GM23338 (cell line): ENCODE results near the gene SPTBN4. TPM values are rescaled to one million over a fixed set of nuclear protein-coding genes. Genes with fewer than 3 reads are reported as not detected.

Experiments used
- ATAC-seq: fragments of 200-7000 bp; cut with Tn5 transposase; 3 replicates; pipeline ENCODE4 v1.9.1; 2020
- DNase-seq: peaks from one replicate; pipeline ENCODE4 v3.0.0-alpha.2; 2015; ENCODE audit warnings: low spot score
- H2AFZ ChIP-seq: fragments of 200-600 bp; sonication (generic); 2 replicates; pipeline ENCODE4 v1.8.0; 2016; ENCODE audit warnings: antibody characterized with exemption, mild to moderate bottlenecking, moderate library complexity
- H3F3A ChIP-seq: fragments of 200-600 bp; sonication (generic); replicated peaks from 2 replicates; pipeline ENCODE4 v1.8.0; 2017; ENCODE audit warnings: antibody characterized with exemption, mixed run types, low read depth
- H3K27ac ChIP-seq: fragments of 200-600 bp; sonication (generic); 2 replicates; pipeline ENCODE4 v1.6.1; 2016; ENCODE audit warnings: low read depth
- H3K27me3 ChIP-seq: fragments of 200-600 bp; sonication (generic); 2 replicates; pipeline ENCODE4 v1.8.0; 2016; ENCODE audit warnings: mild to moderate bottlenecking, mixed run types, moderate library complexity; ENCODE audit not compliant: insufficient read depth
- H3K36me3 ChIP-seq: fragments of 200-600 bp; sonication (generic); 2 replicates; pipeline ENCODE4 v1.8.0; 2016; ENCODE audit warnings: mild to moderate bottlenecking; ENCODE audit not compliant: insufficient read depth
- H3K4me1 ChIP-seq: fragments of 200-600 bp; sonication (generic); 2 replicates; pipeline ENCODE4 v1.8.0; 2016; ENCODE audit warnings: mild to moderate bottlenecking, moderate library complexity; ENCODE audit not compliant: insufficient read depth
- H3K4me2 ChIP-seq: fragments of 200-600 bp; sonication (generic); 2 replicates; pipeline ENCODE4 v1.7.1; 2017; ENCODE audit warnings: mixed run types
- H3K4me3 ChIP-seq: fragments of 200-600 bp; sonication (generic); 2 replicates; pipeline ENCODE4 v1.6.1; 2016; ENCODE audit warnings: mixed run types
- H3K79me2 ChIP-seq: fragments of 200-600 bp; sonication (generic); replicated peaks from 2 replicates; pipeline ENCODE4 v1.8.0; 2017; ENCODE audit warnings: mild to moderate bottlenecking; ENCODE audit not compliant: insufficient read depth
- H3K9me2 ChIP-seq: fragments of 200-600 bp; sonication (generic); 2 replicates; pipeline ENCODE4 v1.8.0; 2017; ENCODE audit not compliant: insufficient read depth
- H4K20me1 ChIP-seq: fragments of 200-600 bp; sonication (generic); replicated peaks from 2 replicates; pipeline ENCODE4 v1.8.0; 2017; ENCODE audit warnings: mild to moderate bottlenecking; ENCODE audit not compliant: insufficient read depth
- H3K27ac Mint-ChIP-seq: 2 replicates; pipeline ENCODE4 v1.8.0; 2020; ENCODE audit warnings: inconsistent platforms, mild to moderate bottlenecking, moderate library complexity, mixed read lengths
- H3K27me3 Mint-ChIP-seq: 3 replicates; pipeline ENCODE4 v1.8.0; 2022; ENCODE audit warnings: low read depth, mild to moderate bottlenecking, moderate library complexity, mixed read lengths, inconsistent platforms; ENCODE audit not compliant: insufficient read depth, poor library complexity
- H3K36me3 Mint-ChIP-seq: 3 replicates; pipeline ENCODE4 v1.8.0; 2021; ENCODE audit warnings: low read depth, mild to moderate bottlenecking, inconsistent platforms, moderate library complexity, mixed read lengths
- H3K4me1 Mint-ChIP-seq: 3 replicates; pipeline ENCODE4 v1.8.0; 2020; ENCODE audit warnings: mild to moderate bottlenecking, inconsistent platforms, mixed read lengths
- H3K4me3 Mint-ChIP-seq: 3 replicates; pipeline ENCODE4 v1.8.0; 2021; ENCODE audit warnings: moderate library complexity, mild to moderate bottlenecking, inconsistent platforms, mixed read lengths
- H3K9me3 Mint-ChIP-seq: 3 replicates; pipeline ENCODE4 v1.8.0; 2020; ENCODE audit warnings: moderate library complexity, mild to moderate bottlenecking, inconsistent platforms, mixed read lengths
- CTCF ChIP-seq, 2 experiments: fragments of 200-600 bp in 1 of 2; sonication (generic) in 1 of 2; conservative IDR thresholded peaks; 2 replicates each; pipeline versions ENCODE4 v1.5.1 to v1.6.1; 2016 to 2017; ENCODE audit warnings: antibody characterized with exemption in 2 of 2, low read depth in 2 of 2, mild to moderate bottlenecking in 2 of 2, moderate library complexity in 1 of 2
- EZH2 ChIP-seq: fragments of 200-600 bp; sonication (generic); IDR thresholded peaks from one replicate; pipeline ENCODE4 v1.8.0; 2017; ENCODE audit warnings: antibody characterized with exemption, mild to moderate bottlenecking, low read depth; ENCODE audit not compliant: unreplicated experiment
- JUNB ChIP-seq: IDR thresholded peaks from one replicate; pipeline ENCODE4 v1.6.1; 2016; ENCODE audit warnings: antibody characterized with exemption; ENCODE audit not compliant: unreplicated experiment
- NANOG ChIP-seq: IDR thresholded peaks from 2 replicates; pipeline ENCODE4 v1.6.1; 2016; ENCODE audit warnings: antibody characterized with exemption, borderline replicate concordance
- STAT1 ChIP-seq: IDR thresholded peaks from one replicate; pipeline ENCODE4 v1.6.1; 2016; ENCODE audit warnings: antibody characterized with exemption; ENCODE audit not compliant: unreplicated experiment
- ZNF114 ChIP-seq: fragments of 250-450 bp; sonication (Bioruptor Pico); IDR thresholded peaks from 2 replicates; pipeline ENCODE4 v1.5.0; 2020; ENCODE audit warnings: mild to moderate bottlenecking, moderate library complexity
- ZNF331 ChIP-seq: fragments of 250-450 bp; sonication (Bioruptor Pico); IDR thresholded peaks from 2 replicates; pipeline ENCODE4 v1.5.0; 2020; ENCODE audit warnings: low read depth, mild to moderate bottlenecking, moderate library complexity
- polyA plus RNA-seq: library from polyadenylated mRNA; unstranded; fragments of >200 nt; fragmentation: Nextera tagmentation; extraction: Ambion mirVana; gene quantifications from 2 replicates; pipeline ENCODE4 v1.2.1, GENCODE V29; 2016
- total RNA-seq: library from RNA; depleted of rRNA; stranded (reverse); fragments of >200 nt; shearing (Covaris generic); gene quantifications from 2 replicates; pipeline ENCODE4 v1.2.3, GENCODE V29; 2014

The SPTBN4 gene
- total and polyA plus RNA-seq, 2 experiments from 2014 or later, result 1.6 to 2.3 TPM

- TF ChIP-seq CTCF (conservative IDR thresholded peaks at IDR 0.05; ENCODE audit: low read depth in 2 of 2), result no peak
- no peak for TF ChIP-seq JUNB
- no peak for TF ChIP-seq ZNF114
- no peak for TF ChIP-seq NANOG
These were observed 25.0 kb upstream of the SPTBN4 start (continued) for GRCh38 chr19:40441719-40442253.

- no peaks in the 10 kb centered on the region for H3K27me3 ChIP-seq
- Mint-ChIP-seq H3K9me3 (peaks cover 3% of the 10 kb centered on the region; the same call in 2 of the 3 replicates), H3K4me1 (peaks cover 28% of the 10 kb centered on the region), H3K4me3 (peak overlapping the region; percentile 98), H3K27me3 (peaks cover 21% of the 10 kb centered on the region), H3K27ac (peak overlapping the region; percentile 99), H3K36me3 (peaks cover 31% of the 10 kb centered on the region)
- peaks cover 22% of the 10 kb centered on the region for H3F3A ChIP-seq
- DNase-seq (peak; percentile 38), ATAC-seq (no peak)
- peaks cover 16% of the 10 kb centered on the region; the same call in 1 of the 2 replicates for H3K36me3 ChIP-seq
- TF ChIP-seq NANOG (no peak), EZH2 (no peak), CTCF (conservative IDR thresholded peaks at IDR 0.05; ENCODE audit: low read depth in 2 of 2) (no peak), STAT1 (no peak), ZNF331 (CRISPR knock-in tag) (no peak)
- H2AFZ ChIP-seq, result no peak overlapping the region
- no peaks in the 10 kb centered on the region for H3K9me2 ChIP-seq
- H3K4me2 ChIP-seq, result peak overlapping the region; percentile 80
- peaks cover 26% of the 10 kb centered on the region for H3K79me2 ChIP-seq
- H4K20me1 ChIP-seq, result peaks cover 8% of the 10 kb centered on the region; the same call in 1 of the 2 replicates
- peak overlapping the region; percentile 80 for H3K27ac ChIP-seq
- peaks cover 13% of the 10 kb centered on the region for H3K4me1 ChIP-seq
- H3K4me3 ChIP-seq, result peak overlapping the region; percentile 57
These were observed 24.3 kb upstream of the SPTBN4 start for GRCh38 chr19:40442328-40443130.
